NCI-H748 (cell line): ENCODE measurements around the gene FAM120C.

Experiments
- DNase-seq: peaks from one replicate; lab custom pipeline; 2025; ENCODE audit not compliant: unreplicated experiment; lab: John Stamatoyannopoulos, UW

Gene FAM120C

GRCh38 chrX:54171527-54172250 lies 11.4 kb downstream of the FAM120C start:
- DNase-seq: no peak

GRCh38 chrX:54171091-54171490 lies 12.0 kb downstream of the FAM120C start:
- no peak for DNase-seq

DNA sequence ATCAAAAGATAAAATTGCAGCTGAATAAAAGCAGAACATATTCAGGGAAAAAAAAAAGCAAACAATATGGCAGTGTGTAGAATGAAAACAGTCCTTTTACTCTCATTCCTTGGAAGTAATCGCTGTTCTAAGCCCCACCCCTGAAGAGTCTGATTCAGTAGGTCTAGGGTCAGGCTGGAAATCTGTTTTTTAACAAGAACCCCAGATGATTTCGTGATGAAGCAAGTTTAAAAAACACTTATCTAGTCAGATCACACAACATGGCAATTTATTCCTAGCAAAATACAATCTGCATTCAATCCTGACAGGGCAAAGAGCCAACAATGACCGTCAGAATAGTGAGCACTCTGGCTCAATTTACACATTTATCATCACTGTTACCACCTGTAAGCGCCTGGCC lies 16.1 kb downstream of the FAM120C start:
- DNase-seq: peak; percentile 45

DNA sequence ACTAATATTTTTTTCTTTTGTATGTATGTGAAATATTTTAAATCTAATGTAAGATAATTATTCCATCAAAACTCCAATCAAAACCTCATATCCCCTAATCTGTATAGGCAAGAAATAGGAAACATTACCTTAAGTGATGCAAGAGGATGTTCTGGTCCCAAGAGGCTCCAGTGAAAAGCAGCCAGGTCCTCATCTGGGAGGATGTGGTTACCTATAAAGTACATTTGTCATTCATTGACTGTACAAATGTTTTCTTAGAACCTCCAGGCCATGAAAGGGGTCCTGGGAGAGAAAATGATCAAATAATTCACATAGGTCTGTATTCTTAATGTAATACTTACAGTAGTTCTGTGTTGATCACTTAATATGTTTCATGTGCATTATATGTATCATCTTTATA lies 25.5 kb downstream of the FAM120C start:
- DNase-seq: no peak

GRCh38 chrX:54134269-54134668 lies 48.8 kb downstream of the FAM120C start:
- DNase-seq: no peak

DNA sequence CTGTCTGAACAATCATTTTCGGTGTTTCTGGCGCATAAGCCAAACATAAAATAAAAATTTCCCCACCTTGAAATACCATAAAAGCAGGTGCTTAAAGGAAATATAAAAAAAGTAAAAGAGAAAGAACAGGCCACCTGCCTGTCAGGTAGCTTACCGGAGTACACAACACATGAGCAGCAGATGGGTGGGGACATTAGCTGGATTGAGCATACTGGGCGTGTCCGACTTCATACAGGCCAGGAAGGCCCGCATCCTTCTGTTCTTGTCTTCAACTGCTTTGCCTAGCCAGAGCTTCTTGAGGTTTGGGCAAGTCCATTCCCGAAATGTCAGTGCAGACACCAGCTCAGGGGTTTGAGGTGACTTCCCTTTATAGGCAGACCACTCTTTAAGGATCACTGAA lies 66.7 kb downstream of the FAM120C start:
- DNase-seq: peak; percentile 11

DNA sequence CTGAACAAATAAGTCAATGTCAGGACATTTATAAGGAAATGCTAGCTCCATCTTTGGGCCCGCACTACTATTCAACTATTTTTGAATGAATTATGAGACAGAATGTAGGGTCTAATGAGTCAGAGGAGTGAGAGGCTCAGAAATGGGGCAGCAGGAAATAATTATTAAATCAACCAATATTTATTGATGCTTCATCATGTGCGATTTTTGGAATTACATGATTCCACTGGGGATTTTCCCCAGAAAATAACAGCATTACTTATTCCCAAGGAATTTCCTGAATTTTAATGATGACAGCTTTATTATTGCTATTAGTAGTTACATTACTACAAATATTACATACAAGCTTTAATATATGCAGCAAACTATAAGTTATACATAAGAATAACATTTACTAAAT lies 89.5 kb downstream of the FAM120C start:
- no peak for DNase-seq

DNA sequence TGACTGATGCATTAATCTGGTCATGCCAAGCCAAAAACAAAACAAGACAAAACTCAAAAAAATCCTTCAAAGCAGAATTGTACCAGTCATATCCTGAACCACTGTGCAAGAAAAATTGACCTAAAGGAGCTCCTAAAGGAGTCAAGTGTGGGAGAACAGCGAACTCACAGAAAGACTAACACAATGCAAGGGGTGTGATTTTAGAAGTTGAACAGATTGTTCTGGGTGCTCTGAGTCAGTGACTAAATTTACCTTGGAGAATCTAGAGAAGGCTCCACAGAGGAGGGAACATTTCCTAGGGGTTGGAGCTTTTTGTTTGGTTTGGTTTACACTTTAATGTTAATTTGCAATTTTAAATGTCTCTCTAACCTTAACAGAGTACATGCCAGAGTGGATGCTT lies 89.9 kb downstream of the FAM120C start:
- no peak for DNase-seq

DNA sequence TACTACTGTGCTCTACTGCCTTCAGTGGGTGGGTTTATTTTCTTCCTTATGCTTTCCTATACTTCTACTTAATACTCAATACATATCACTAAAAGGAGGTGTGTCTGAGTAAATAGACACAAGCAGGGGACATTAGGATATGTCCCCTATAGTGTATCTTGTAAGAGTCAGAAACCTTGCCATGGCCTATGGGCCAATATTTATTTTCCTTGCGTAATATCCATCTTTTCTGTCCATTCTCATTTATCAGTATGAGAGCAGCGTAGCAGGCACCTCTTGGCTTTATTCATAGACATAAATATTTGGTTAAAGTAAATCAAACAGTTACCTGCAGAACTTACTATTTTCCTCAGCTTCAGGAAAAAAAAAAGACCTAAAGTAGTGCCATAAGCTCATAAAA lies 92.2 kb downstream of the FAM120C start:
- DNase-seq: no peak

DNA sequence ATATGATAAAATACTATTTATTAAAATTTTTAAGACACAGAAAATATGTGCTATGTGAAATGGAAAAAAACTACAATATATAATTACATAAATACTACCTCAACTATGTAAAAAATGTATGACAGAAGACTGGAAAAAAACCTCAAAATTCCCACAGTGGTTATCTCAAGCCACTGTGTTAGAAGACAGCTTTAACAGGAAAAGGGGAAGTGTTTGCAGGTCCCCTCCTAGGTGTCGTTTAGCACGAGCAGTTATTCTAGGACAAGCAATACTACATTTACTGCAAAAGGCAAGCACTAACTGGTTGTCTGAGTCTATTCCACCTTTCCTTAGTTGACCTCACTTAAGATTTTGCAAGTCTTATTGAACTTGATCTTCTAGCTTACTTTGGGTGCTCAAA lies 93.9 kb downstream of the FAM120C start:
- DNase-seq: no peak

GRCh38 chrX:54087661-54088060 lies 95.4 kb downstream of the FAM120C start:
- no peak for DNase-seq

DNA sequence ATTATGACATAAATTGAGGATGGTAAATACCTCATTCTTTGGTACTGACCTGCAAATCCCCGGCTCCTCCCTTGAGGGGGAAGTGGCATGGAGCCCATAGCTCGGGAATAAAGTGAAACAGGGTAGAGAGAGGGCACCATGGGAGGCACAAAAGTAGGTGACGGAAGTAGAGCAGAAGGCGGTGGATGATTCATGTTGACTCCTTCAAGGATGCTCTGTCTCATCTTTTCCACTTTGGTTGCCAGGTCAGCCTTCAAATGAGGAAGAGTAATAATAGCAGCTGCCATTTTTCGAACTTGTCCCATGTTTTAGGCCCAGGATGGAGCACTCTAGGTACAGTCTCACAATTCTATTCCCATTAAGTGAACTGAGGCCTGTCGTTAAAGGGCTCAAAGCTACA lies 97.4 kb downstream of the FAM120C start:
- DNase-seq: no peak

DNA sequence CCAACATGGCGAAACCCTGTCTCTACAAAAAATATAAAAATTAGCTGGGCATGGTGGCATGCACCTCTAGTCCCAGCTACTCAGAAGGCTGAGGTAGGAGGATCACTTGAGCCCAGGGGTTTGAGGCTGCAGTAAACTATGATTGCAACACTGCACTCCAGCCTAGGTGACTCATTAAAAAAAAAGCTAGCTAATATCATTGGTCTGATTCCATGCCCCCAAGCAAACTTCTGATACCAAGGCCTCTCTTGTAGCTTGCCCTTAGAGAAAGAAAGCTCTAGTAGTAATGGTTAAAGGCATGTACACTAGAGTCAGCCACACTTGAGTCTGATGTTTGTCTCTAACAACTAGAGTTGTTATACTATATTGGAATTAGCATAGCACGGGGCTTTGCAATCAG lies 106.2 kb downstream of the FAM120C start:
- no peak for DNase-seq

GRCh38 chrX:54074826-54075225 lies 108.2 kb downstream of the FAM120C start:
- no peak for DNase-seq

DNA sequence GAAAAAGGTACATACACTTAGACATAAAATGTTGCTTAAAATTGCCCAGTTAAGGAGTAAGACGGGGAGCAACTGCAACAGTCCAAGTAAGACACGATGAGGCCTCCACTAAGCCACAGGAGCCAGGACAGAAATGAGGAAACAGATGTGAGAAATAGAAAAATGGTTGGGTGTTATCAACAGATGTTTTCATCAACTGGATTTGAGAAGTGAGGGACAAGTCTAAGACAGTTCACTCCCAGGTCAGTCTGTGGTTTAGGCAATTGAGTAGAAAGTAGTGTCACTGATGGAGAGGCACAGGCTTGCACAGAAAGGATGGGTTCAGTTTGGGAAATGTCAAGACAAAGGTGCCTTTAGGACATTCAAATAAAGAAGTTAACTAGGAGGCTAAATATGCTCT lies 115.3 kb downstream of the FAM120C start:
- no peak for DNase-seq

GRCh38 chrX:54066841-54067240 lies 116.2 kb downstream of the FAM120C start:
- DNase-seq: no peak

- DNase-seq: no peak
Observed at GRCh38 chrX:54064564-54064963, 118.5 kb downstream of the FAM120C start.

DNA sequence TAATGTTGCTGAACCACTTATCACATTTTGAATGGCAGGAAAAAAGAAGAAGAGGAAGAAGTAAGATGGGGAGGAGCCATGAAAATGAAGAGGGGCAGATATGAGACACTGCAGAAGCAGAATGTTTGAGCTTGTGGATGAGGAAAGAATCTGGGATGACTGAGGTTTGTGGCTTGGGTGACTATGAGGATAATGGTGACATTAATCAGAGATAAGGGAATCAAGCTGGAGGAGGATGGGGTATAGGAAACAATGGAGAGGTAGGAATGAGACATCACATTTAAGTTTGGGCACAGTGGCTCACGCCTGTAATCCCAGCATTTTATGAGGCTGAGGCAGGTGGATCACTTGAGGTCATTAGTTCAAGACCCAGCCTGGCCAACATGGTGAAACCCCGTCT lies 119.7 kb downstream of the FAM120C start:
- DNase-seq: no peak

DNA sequence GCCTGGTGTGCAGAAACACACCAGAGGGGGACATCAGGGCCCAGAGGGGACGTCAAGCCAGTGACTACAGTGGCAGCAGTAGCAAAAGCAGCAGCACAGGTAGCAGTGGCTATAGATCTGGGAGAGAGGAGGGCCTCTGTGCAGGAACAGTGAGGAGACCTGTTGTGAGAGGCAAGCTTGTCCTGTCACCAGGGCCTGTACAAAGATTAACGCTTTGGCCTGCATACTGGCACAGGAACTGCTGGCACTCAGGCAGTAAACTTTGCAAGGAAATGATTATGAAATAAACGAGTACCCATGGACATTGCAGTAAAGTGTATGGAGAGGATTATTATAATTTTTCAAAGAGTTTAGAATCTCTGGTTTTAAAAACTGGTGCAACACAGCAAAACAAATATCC lies 133.3 kb downstream of the FAM120C start:
- no peak for DNase-seq

- DNase-seq: no peak
Observed at GRCh38 chrX:54048412-54048811, 134.6 kb downstream of the FAM120C start.

GRCh38 chrX:54045563-54046228 lies 137.4 kb downstream of the FAM120C start:
- peak; percentile 75 for DNase-seq

GRCh38 chrX:54044877-54045338 lies 138.1 kb downstream of the FAM120C start:
- DNase-seq: peak; percentile 75
